NB4 (cell line): ENCODE data around the gene SCAF1.

Experiments
- CTCF ChIP-seq: IDR thresholded peaks from one replicate; pipeline ENCODE4 v1.5.1; 2012; ENCODE audit warnings: low read depth, low read length
- MYC ChIP-seq: IDR thresholded peaks from 2 replicates; pipeline ENCODE4 v1.6.1; 2011; ENCODE audit warnings: low read depth, low read length
- POLR2A ChIP-seq: IDR thresholded peaks from 2 replicates; pipeline ENCODE4 v1.6.1; 2011; ENCODE audit warnings: mild to moderate bottlenecking; ENCODE audit not compliant: insufficient read length; ENCODE audit errors: extremely low read depth

- TF ChIP-seq POLR2A, result no peak
- TF ChIP-seq CTCF, result peak; percentile 95
- TF ChIP-seq MYC, result no peak; the same call in 1 of the 2 replicates
Measured at GRCh38 chr19:49680421-49681351, 38.7 kb downstream of the SCAF1 start.
